ENCODE measurements around the gene DLGAP1.

- TF ChIP-seq TEAD4 (CRISPR knock-in tag; IDR thresholded peaks at IDR 0.05): no peak
- TF ChIP-seq NFE2L1 (CRISPR knock-in tag; IDR thresholded peaks at IDR 0.05): no peak
- no peak for TF ChIP-seq ATF1 (CRISPR knock-in tag; IDR thresholded peaks at IDR 0.05)
- TF ChIP-seq CTCF (IDR thresholded peaks at IDR 0.05): no peak
- TF ChIP-seq USF1 (CRISPR knock-in tag; IDR thresholded peaks at IDR 0.05): no peak
- TF ChIP-seq RORB (CRISPR knock-in tag; IDR thresholded peaks at IDR 0.05): no peak
- TF ChIP-seq PRDM15 (CRISPR knock-in tag; IDR thresholded peaks at IDR 0.05): no peak
These were observed 624.5 kb downstream of the DLGAP1 start for GRCh38 chr18:3830604-3831003.

Data from WTC11 (cell line).